Measurements from ENCODE around the gene DUSP1. TPM values are rescaled to one million over a fixed set of nuclear protein-coding genes. Genes with fewer than 3 reads are reported as not detected.

The DUSP1 gene
- total and polyA plus RNA-seq, 2 of the 4 experiments (the other 2 are of a cell fraction) = 304 to 467 TPM

GRCh38 chr5:172819569-172819968 lies 48.6 kb upstream of the DUSP1 start:
- TF ChIP-seq RAD21 (IDR thresholded peaks at IDR 0.05; ENCODE audit: low read length) (no peak), RCOR1 (IDR thresholded peaks at IDR 0.05; ENCODE audit: insufficient replicate concordance, low read length) (no peak), ELK1 (IDR thresholded peaks at IDR 0.05; ENCODE audit: borderline replicate concordance, low read depth, low read length) (no peak), CTCF (conservative IDR thresholded peaks at IDR 0.05; ENCODE audit: low read depth, low read length) (no peak), BHLHE40 (IDR thresholded peaks at IDR 0.05; ENCODE audit: low read depth, low read length) (no peak), CHD1 (IDR thresholded peaks at IDR 0.05; ENCODE audit: low read depth, low read length) (no peak), NFE2L2 (IDR thresholded peaks at IDR 0.05; ENCODE audit: low read depth, low read length) (no peak), CEBPB (IDR thresholded peaks at IDR 0.05; ENCODE audit: low read depth, low read length) (no peak), MAZ (IDR thresholded peaks at IDR 0.05; ENCODE audit: borderline replicate concordance, low read depth, low read length) (no peak), SMC3 (IDR thresholded peaks at IDR 0.05; ENCODE audit: low read depth, low read length) (no peak), FOS (IDR thresholded peaks at IDR 0.05; ENCODE audit: low read depth, low read length) (no peak), MXI1 (IDR thresholded peaks at IDR 0.05; ENCODE audit: borderline replicate concordance, low read depth, low read length) (no peak), USF2 (IDR thresholded peaks at IDR 0.05; ENCODE audit: low read depth, low read length) (no peak), MAFK (IDR thresholded peaks at IDR 0.05; ENCODE audit: low read depth, low read length) (no peak), RFX5 (IDR thresholded peaks at IDR 0.05; ENCODE audit: low read depth, low read length) (no peak), POLR2A (IDR thresholded peaks at IDR 0.05; ENCODE audit: low read depth, low read length) (no peak)
- no peak for ATAC-seq (ENCODE audit: low read depth)
- dilution Hi-C loops (cut with HindIII; ENCODE audit: low sequenced_read_pairs, unreplicated experiment) (no loop called here), intact Hi-C loops (cut with micrococcal nuclease) (no loop called here), in situ Hi-C loops (cut with MboI; ENCODE audit: low sequenced_read_pairs) (no loop called here)
- Histone ChIP-seq H3K4me1 (ENCODE audit: control insufficient read depth, insufficient read depth, low read length) (peaks cover 11% of the 10 kb centered on the region), H3K27ac (ENCODE audit: insufficient read depth, low read length) (no peak overlapping the region), H3K36me3 (ENCODE audit: control insufficient read depth, insufficient read depth, low read length) (no peaks in the 10 kb centered on the region), H4K20me1 (ENCODE audit: insufficient read depth, low read length) (no peaks in the 10 kb centered on the region), H3K4me3 (ENCODE audit: insufficient read depth, low read depth, low read length) (no peak overlapping the region), H3K9ac (ENCODE audit: low read depth, low read length) (no peak overlapping the region), H3K56ac (ENCODE audit: extremely low read depth, insufficient read depth, low read length) (no peak overlapping the region), H2AK5ac (ENCODE audit: low read depth, low read length) (peak overlapping the region; percentile 17; the same call in 1 of the 2 replicates), H3K23ac (ENCODE audit: low read depth, low read length) (no peak overlapping the region), H4K8ac (ENCODE audit: low read depth in 2 of 2, low read length in 2 of 2) (peak overlapping the region; percentile 7 to 12; a peak in 2 of 4 replicates), H2AFZ (replicated peaks; ENCODE audit: low read length, poor library complexity) (peak overlapping the region; percentile 35), H2BK15ac (ENCODE audit: low read depth, low read length) (peak overlapping the region; percentile 65; the same call in 1 of the 3 replicates), H4K5ac (ENCODE audit: low read depth, low read length) (no peak overlapping the region), H3K18ac (ENCODE audit: low read depth, low read length) (no peak overlapping the region), H2AK9ac (replicated peaks; ENCODE audit: low read depth, low read length, poor library complexity) (no peak overlapping the region), H3K4ac (ENCODE audit: low read depth, low read length) (no peak overlapping the region; the same call in 1 of the 2 replicates), H3K27me3 (ENCODE audit: control insufficient read depth, insufficient read depth, low read length) (no peaks in the 10 kb centered on the region), H3K4me2 (ENCODE audit: low read depth, low read length) (no peak overlapping the region), H2BK120ac (ENCODE audit: low read depth, low read length) (peak overlapping the region; percentile 4; the same call in 1 of the 2 replicates), H4K91ac (ENCODE audit: insufficient read depth, low read depth, low read length) (peak overlapping the region; percentile 17; the same call in 1 of the 2 replicates), H3K79me1 (ENCODE audit: low read depth in 1 of 2, low read length in 2 of 2) (no peaks in the 10 kb centered on the region), H2BK20ac (ENCODE audit: low read depth, low read length) (no peak overlapping the region), H3K9me3 (ENCODE audit: control insufficient read depth, insufficient read depth, low read length) (no peaks in the 10 kb centered on the region), H3K9me1 (ENCODE audit: insufficient read depth, low read length) (peaks cover 5% of the 10 kb centered on the region), H2BK5ac (ENCODE audit: low read depth, low read length, poor library complexity, severe bottlenecking) (no peak overlapping the region), H3K14ac (replicated peaks; ENCODE audit: low read depth, low read length) (no peak overlapping the region)
- WGBS, 2 experiments (ENCODE audit: extremely low coverage in 2 of 2, insufficient read length in 1 of 2) = no CpG with 5 or more reads among the region's 3 CpGs
- POLR2A ChIA-PET (ENCODE audit: unreplicated experiment) = no interaction called here
- BruUV-seq (replicated peaks) = no TSS peak
- no peak for DNase-seq
- CTCF ChIA-PET = no interaction called here
